GM12873 (cell line): ENCODE results near the gene URI1.

Experiments
- TF ChIP-seq, protein P1 (sequence below): IDR thresholded peaks from 2 replicates; pipeline ENCODE4 v1.5.1; 2012; ENCODE audit warnings: low read depth, mild to moderate bottlenecking, moderate library complexity, low read length, control low read depth; ENCODE audit not compliant: insufficient read depth; ENCODE audit errors: missing control alignments

URI1 gene

GRCh38 chr19:29928831-29929230, 13.2 kb upstream of the URI1 start:
- TF ChIP-seq, protein P1, sequence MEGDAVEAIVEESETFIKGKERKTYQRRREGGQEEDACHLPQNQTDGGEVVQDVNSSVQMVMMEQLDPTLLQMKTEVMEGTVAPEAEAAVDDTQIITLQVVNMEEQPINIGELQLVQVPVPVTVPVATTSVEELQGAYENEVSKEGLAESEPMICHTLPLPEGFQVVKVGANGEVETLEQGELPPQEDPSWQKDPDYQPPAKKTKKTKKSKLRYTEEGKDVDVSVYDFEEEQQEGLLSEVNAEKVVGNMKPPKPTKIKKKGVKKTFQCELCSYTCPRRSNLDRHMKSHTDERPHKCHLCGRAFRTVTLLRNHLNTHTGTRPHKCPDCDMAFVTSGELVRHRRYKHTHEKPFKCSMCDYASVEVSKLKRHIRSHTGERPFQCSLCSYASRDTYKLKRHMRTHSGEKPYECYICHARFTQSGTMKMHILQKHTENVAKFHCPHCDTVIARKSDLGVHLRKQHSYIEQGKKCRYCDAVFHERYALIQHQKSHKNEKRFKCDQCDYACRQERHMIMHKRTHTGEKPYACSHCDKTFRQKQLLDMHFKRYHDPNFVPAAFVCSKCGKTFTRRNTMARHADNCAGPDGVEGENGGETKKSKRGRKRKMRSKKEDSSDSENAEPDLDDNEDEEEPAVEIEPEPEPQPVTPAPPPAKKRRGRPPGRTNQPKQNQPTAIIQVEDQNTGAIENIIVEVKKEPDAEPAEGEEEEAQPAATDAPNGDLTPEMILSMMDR = no peak

DNA sequence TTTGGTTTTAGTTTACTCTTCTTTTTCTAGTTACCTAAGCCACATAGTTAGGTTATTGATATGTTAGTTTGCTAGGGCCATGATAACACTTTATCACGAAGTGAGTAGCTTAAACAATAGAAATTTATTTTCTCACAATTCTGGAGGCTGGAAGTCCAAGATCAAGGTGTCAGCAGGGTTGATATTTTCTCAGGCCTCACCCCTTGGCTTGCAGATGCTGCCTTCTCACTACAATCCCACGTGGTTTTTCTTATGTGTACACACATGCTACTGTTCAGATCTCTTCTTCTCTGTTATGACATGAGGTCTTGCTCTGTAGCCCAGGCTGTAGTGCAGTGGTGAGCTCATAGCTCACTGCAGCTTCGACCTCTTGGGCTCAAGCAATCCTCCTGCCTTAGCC, 7.8 kb upstream of the URI1 start:
- TF ChIP-seq, protein P1 = no peak

DNA sequence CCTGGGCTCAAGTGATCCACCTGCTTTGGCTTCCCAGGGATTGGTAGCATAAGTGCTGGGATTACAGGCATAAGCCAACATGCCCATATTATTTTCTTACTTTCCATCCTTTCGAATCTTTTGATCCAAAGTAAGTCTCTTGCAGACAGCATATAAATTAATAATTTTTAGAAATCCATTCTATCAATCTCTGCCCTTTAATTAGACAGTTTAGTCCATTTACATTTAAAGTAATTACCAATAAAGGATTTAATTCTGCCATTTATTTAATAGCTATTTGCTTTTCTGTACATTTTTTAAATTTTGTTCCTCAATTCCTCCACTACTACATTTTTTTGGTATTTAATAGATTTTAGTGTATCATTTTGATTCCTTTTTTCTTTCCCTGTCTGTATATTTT, 7.3 kb upstream of the URI1 start:
- TF ChIP-seq, protein P1 = no peak

GRCh38 chr19:29936409-29936808, 5.6 kb upstream of the URI1 start:
- TF ChIP-seq, protein P1 = no peak

GRCh38 chr19:29939628-29940027, 2.4 kb upstream of the URI1 start:
- TF ChIP-seq, protein P1 = no peak

GRCh38 chr19:29940971-29941585, 961 bp upstream of the URI1 start:
- TF ChIP-seq, protein P1 = no peak

- TF ChIP-seq, protein P1 = no peak
Observed at GRCh38 chr19:29942404-29943261, 594 bp downstream of the URI1 start.
